Endometrial microvascular endothelial cells (primary cell): ENCODE results near the gene NPRL2. TPM values are rescaled to one million over a fixed set of nuclear protein-coding genes. Genes with fewer than 3 reads are reported as not detected.

Experiments
- in situ Hi-C: cut with HindIII; loops from 2 replicates; pipeline ENCODE4 v1.10.0; 2017; ENCODE audit warnings: low sequenced_read_pairs, low pct_unique_long_range_greater_than_20kb; ENCODE audit errors: inconsistent ontology term
- total RNA-seq: library from RNA; depleted of rRNA; stranded (reverse); fragments of >200 nt; gene quantifications from one replicate; pipeline ENCODE4 v1.2.3, GENCODE V29; 2015; ENCODE audit errors: inconsistent ontology term

NPRL2 gene
- total RNA-seq: 13.6 TPM

DNA sequence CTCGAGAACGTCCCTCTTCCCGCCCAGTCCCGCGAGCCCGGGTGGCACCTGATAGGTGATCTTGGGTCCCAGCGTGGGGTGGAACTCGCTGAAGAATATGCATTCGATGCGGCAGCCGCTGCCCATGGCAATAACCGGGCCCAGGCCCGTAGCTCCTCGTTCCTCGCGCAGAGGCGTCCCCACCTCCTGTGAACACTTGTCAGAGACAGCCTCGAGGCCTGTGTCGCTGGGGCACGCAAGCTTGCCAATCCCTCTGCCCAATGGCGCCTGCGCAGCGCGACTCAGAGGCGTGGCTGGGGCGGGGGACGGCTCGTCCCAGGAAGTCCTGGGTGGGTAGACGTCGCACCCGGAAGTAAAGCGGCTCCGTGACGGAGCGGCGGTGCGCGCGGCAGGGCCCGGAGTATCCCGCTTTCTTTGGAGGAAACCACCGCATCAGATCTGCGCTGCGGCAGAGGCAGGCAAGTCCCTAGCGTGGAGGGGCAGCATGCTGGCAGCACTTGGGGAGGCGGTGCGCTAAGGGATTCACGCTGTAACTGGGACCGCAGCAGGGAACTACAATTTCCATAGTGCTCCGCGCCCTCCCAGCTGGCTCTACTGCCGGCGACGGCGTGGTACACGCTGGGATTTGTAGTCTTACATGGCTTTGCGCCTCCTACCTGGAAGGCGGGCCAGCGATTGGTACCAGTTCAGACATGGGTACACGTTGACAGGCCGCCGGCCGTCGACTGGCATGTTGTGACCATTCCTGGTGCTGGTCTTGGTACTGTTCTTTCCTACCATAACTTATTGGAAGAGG is at the start of gene NPRL2, which contains the start of gene CYB561D2:
Gene NPRL2, minus strand, starts transcription at position 249 of the 796 bp plus-strand sequence. Its CDS starts 123 bp downstream, at position 126.
Gene CYB561D2, plus strand, starts transcription at position 336 of the 796 bp plus-strand sequence. CDS start 572 bp downstream, outside the sequence.
- in situ Hi-C loops: no loop called here

DNA sequence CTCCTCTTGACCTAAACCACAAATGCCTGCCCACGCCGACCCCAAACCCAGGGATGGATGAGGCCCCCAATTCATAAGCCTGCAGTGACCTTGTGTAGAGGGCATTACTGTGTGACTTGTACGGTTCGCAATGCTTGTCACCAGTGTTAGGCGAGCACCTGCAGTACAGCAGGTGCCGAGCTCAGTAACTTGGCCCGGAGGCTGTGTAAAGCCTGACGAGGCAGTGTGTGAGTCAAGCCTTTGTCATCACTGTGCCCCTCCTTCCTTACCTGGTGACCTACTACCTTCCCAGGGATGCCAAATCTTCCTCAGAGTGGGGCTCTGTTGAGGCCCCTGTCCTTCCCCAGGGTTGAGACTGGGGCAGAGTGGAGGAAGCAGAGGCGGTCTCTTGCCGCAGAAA is 45.9 kb upstream of the NPRL2 start:
- in situ Hi-C loops: no loop called here

DNA sequence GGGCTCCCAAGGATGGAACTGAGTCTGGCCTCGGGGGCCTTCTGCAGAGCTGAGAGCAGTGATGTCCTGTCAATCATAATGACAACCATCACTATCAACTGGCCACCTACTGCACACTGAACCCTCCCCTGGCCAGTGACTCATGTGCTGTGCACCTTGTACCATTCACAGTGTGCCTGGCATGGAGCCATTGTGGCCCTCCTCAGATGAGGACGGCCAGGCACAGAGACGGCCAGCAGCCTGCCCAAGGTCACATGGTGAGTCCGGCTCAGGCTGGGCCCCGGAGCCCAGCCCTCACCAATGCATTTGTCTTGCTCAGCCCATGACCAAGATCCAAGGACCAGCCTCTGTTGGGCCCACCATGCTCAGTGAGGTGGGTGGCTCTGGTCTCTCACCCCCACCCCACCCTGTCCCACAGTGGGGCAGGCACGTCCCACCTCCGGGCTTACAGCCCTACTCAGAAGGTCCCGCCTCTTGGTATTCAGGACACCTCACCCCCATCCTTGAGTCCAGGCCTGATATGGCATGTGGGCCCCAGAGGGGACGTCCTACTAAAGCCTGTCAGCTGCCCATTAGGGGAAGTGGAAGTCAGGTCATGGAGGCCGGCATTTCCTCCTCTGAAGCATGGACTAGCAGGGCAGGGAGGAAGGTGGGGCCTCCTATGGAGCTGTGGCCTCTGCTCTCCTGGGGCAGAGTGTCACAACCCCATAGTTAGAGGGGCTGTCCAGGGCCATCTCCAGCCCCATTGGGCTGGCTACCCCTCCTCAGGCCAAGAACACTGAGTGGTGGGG is 44.7 kb upstream of the NPRL2 start:
- in situ Hi-C loops: no loop called here

DNA sequence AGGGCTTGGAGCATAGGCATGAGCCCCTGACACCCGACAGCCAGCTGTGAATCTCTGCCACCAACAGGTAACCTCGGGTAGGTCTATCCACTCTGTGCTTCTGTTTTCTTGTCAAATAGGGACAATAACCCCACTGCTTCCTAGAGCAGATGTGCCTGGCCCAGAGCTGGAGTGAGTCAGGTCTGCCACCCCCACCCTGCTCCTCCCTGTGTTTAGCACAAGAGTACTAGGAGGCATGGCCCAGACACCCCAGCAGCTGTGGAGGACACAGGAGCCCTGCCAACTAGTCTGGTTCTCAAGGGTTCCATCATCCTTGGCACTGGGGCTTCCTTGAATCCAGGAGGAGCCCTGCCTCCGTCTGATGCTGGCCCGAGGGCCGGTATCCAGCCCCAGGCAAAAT is 42.5 kb upstream of the NPRL2 start:
- in situ Hi-C loops: no loop called here

DNA sequence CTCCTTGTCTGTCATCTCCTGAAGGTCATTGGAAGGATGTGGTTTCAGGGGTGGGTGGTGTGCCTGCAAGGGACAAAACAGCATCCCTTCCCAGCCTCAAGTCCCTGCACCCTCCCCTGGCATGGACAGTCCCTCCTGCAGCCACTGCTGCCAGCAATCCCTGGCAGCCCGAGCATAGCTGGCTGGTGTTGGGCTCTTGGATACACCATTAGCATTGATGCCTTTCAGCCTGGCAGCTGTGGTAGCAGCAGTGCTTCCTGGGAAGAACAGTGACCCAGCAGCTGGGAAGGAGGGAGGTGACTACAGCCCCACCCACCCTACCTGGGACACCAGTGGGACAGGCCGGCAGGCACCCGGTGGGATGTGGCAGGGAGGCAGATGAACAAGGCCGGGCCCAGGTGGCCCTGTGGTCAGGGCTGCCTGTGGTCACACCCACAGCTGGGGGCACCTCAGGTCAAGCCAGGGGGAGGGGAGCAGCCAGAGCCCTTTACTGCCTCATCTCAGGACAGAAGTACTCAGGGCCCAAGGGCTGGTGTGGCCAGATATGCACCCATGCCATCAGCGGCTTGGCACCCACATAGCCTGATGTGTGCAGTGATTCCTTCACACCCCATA is 41.6 kb upstream of the NPRL2 start:
- in situ Hi-C loops: no loop called here

DNA sequence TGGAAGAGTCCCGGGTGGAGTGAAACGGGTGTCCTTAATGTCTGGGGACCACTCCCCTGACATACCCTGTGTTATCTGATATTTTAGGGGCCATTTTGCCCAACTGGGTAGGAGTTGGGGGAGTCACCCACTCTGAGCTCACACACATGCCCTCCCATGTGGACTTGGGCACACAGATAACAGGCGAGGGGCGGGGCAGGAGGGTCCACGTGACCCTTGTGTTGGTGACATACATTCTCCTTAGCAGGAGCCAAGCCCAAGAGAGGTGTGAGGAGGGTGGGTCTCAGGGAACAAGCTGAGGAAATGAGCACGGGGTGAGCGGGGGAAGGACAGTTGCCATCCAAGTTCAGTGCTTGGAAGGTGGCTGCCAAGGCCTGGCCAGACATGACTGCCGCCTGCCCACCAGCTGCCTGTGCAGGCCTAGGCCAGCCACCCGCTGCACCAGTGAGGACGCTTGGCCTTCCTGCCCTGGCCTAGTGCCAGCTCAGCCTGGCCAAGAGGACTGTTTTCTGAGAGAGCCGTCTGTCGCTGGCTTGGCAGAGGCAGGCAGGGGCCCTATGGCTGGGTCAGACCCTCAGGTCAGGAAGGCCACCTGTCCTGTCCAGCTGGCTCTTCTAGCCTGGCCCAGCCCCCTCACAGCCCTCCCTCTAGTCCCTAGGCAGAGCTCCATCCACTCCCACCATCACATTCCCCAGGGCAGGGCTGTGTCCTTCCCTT is 40.1 kb upstream of the NPRL2 start:
- in situ Hi-C loops: no loop called here

DNA sequence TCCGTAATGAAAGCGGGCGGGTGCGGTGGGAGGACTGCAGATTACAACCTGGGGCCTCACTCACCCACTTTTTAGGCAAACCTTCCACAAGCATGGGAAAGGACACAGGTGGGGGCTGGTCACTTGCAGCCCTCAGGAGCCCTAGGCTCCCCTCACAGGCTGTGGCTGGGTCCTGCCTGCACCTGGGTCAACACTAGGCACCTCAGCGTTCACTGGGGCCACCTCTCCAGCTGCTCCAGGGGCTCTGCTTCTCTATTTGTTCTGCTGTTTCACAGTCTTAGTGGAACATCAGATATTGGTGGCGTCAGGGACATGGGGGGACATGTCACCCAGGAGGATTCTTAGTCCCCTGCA is 38.8 kb upstream of the NPRL2 start:
- in situ Hi-C loops: no loop called here

DNA sequence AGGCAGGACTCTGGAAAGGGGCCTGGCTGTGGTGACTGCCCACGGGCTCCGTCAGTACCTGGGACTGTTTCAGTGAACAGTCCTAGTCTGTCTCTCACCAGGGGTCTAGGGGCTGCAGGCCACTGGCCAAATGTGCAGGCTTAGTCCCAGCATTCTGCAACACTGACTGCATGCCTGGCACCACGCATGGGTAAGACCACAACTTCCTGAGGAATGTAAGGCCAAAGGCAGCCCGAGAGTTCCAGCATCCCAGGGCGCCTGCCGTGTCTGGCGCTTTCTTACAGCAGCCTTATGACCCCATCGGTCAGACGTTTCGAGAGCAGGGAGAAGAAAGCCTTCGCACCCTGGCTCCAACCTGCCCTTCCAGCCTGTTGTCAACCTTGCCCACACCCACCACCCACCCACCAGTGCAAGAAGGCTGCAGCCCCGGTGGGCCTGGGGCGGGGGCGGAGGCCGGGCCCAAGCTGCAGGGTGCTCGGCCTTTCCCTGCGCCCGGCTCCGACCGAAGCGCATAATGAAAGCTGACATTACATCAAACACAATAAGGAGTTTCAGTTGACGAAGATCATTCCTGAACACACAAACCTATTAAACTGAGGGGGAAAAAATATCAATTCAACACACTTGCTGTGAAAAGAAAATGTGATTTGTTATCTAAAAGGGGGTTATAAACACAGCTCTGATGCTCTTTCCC is 38.3 kb upstream of the NPRL2 start:
- in situ Hi-C loops: no loop called here

DNA sequence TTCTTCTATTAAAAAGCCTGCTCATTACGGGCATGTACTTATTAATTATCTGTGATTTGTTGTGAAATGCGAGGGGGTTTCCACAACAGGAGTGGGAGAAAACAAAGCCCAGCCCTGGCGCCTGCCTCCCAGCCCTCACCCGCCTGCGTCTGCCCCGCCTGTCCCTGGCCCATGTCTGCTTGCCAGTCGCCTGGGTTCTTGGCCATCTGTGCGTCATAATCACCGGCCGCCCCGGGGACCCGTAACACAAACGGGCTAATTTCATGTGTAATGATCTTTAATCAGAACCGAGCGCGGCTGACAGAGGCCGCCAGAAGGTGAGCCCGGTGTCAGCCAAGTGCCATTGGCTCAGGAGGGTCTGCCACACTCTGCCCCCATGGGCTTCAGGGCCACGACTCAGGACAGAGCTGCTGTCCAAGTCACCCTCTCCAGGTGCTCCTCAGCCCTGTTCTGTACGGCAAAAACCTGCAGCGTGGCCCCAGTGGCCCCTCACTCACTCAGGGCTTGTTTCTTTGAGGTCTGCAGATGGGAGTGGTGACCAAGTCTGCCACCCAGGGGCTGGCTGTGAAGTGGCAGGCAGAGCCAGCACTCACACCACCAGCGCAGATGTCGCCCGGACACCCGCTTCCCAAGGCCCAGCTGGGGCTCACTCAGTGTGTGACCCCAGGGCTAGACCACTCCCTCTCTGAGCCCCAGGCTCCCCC is 37.6 kb upstream of the NPRL2 start:
- in situ Hi-C loops: no loop called here

DNA sequence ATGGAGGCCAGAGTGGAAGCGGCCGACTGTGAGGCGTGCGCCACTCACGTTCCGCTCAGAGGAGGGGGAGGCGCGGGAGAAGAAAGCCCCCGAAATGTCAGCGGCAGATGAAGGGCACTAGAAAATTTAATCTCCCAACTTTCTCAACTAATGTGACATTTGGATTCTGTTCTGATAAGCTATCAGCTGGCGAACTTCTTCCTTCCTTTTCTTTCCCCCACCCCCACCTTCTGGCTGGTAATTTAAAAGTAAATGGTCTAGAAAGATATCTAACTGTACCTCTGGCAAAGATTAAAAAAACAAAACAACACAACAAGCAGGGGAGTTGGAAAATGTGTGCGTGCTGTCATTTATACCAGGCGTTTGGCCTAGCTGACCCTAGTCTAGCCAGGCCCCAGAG is 35.2 kb upstream of the NPRL2 start:
- in situ Hi-C loops: no loop called here

DNA sequence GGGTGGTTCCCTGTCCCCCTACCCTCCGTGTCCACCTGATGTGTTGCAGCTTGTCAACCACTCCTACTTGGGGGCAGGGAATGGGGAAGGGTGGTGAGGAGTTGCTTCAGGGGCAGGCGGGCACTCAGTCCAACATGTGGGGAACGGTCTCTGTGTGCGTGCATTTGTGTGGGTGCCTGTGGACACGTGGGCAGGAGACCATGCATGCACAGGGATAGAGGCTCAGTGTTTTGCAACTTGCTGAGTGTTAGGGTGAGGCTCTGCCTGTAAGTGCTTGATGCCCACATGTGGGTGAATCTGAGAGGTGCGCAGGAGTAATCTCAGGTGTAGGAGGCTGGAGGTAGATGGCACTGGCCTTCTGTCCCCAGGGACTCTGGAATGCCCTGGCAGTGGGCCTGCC is 33.2 kb upstream of the NPRL2 start:
- in situ Hi-C loops: no loop called here

DNA sequence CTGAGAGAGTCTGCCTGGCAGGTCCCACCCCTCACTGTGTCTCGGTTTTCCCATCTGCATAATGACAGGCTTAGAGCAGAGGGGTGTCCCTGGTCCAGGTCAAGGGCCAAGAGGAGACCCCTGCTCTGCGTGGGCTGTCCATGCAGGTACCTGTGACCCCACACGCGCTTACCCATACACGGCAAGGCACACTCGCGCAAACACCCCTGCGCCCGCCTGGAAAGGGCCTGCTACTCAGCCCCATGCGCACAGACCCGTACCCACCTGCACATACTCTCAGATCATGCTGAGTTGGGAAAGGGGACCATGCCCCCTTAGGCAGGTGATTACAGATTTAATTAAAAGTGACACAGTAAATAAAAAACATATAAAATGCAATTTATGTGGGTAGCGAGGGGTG is 32.1 kb upstream of the NPRL2 start:
- in situ Hi-C loops: no loop called here

DNA sequence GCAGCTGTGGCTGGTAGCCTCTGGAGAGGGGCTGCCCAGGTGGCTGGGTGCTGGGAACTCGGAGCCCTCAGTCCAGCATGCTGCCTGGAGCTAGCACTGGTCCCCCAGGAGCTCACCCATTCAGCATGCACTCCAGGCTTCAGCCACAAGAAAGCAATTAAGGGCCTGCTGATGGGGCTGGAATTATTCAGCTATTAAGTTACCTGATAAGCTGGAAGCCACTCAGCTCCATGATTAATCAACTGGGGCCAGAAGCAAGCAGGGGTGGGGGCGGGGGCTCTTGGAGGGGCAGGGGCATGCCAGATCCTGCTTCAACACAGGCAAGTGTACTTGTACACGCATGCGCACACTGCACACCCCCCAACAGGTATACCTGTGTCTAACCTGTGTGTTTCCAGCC is 30.8 kb upstream of the NPRL2 start:
- in situ Hi-C loops: no loop called here

DNA sequence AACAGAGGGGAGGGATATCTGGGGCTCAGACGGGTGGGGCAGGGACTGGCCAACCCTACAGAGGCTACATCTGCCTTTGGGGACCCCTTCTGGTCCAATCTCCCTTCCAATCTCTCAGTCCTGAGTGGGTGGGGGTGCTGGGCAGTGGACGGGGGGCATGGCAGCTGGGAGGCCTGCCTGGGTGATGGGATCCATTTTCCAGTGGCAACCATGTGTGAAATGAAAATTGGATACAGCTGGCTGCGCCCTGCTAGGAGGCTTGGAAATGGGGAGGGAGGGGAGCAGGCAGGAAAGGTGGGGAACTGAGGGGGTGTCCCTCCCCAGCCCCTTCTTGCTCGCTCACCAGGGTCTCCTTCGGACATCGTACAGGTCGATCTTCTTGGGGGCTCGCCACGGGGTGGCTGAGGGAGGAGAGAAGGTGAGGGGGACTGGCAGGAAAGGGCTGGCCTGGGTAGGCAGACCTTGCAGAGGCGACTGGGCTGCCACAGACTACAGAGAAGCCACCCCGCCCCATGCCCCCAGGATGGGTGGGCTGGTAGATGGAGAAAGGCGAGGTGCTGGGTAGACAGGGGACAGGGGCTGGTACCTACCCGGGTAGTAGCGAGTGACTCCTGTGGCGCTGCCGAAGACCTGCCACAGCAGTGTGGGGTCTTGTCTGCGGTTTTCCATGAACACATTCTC is 30.0 kb upstream of the NPRL2 start:
- in situ Hi-C loops: no loop called here

DNA sequence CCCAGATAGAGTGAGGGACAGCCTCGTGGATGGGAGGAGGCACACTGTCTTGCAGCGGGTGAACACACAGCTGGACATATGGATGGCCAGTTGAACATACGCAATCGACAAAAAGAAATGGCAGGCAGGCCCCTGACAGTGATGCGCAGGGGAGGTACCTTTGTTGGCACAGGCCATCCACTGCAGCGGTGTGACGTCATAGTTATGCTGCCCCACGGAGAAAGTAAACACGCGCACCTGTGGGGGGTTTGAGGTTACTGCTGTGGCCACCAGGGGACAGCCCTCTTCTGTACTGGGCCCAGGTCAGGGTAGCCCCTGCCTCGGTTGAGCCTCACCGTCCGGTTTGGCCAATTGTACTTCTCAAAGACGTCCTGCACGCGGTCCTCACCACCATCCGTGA is 28.2 kb upstream of the NPRL2 start:
- in situ Hi-C loops: no loop called here

DNA sequence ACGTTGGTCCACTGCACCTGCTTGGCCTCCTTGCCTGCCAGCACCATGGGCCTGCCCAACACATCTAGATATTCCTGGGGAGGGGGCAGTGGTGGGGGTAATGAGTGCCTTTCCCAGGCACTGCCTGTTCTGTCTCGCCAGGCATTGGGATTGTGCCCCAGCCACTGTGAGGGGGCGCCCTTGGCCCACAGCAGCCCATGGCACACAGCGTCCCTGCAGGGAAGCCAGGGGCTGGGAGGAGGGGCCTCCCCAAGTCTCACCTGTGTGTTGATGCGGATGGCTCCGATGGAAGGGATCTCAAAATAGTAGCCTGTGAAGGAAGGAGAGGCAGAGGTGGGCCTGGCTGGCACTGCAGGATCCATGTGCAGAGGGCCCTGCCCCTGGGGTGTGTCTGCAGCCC is 27.4 kb upstream of the NPRL2 start:
- in situ Hi-C loops: no loop called here

DNA sequence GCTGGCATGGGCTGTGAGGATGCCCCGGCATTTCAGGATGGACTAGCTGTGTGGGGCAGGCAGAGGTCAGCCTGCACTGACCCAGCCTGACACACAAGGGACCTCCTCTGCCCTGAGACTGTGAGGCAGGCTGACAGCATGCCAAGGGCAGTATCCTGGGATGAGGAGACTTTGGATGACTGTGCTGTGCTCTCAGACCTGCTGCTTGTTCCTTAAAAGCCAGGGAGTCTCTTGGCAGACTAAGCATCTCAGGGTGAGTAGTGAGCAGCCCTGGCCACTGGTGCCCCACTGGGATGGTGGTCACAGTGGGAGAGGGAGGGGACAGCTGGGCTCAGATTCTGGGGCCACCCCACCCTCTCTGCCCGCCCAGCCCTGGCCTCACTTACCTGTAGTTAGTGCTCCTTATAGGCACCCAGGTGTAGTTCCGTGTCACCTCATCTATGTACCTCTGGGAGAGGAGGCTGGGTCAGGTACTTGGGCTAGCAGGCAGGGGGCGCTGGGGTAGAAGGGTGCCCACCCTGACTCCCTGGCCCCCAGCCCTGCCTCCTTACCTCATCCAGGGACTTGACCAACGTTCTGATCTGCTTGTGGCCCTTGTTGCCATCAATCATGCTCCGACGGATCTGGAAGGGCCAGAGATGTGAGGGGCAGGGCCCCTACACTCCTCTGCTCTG is 24.8 kb upstream of the NPRL2 start:
- in situ Hi-C loops: no loop called here
